K562 (cell line): ENCODE measurements around the gene TBL2. TPM values are rescaled to one million over a fixed set of nuclear protein-coding genes. Genes with fewer than 3 reads are reported as not detected.

Experiments used
- ARID1B ChIP-seq: fragments of 450-650 bp; IDR thresholded peaks from 2 replicates; pipeline ENCODE4 v1.6.1; 2016; ENCODE audit warnings: antibody characterized with exemption, mild to moderate bottlenecking, inconsistent platforms
- ARNT ChIP-seq, 2 experiments: fragments of 450-650 bp; IDR thresholded peaks; 2 replicates each; pipeline ENCODE4 v1.6.1; 2016; ENCODE audit warnings: mild to moderate bottlenecking in 1 of 2
- DNMT1 ChIP-seq: fragments of 450-650 bp; IDR thresholded peaks from 2 replicates; pipeline ENCODE4 v1.6.1; 2016; ENCODE audit warnings: antibody characterized with exemption, mild to moderate bottlenecking
- ETV6 ChIP-seq, 3 experiments: fragments of 150-350 bp in 1 of 3; sonication (generic) in 1 of 3; formaldehyde crosslinking in 1 of 3; IDR thresholded peaks; 2 replicates each; pipeline versions ENCODE4 v1.6.1 to v1.8.0; 2014 to 2022; ENCODE audit warnings: borderline replicate concordance in 2 of 3, low read depth in 2 of 3, antibody characterized with exemption in 1 of 3, low read length in 1 of 3, mild to moderate bottlenecking in 1 of 3, missing genetic modification reagents in 1 of 3
- SIX5 ChIP-seq, 2 experiments: IDR thresholded peaks; 2 replicates each; pipeline ENCODE4 v1.6.1; 2011; ENCODE audit warnings: low read length in 2 of 2, borderline replicate concordance in 1 of 2, low read depth in 1 of 2, mild to moderate bottlenecking in 1 of 2, moderate library complexity in 1 of 2; ENCODE audit not compliant: insufficient read depth in 1 of 2
- SREBF2 ChIP-seq: sonication (generic); formaldehyde crosslinking; IDR thresholded peaks from 2 replicates; pipeline ENCODE4 v1.4.0; 2020; ENCODE audit warnings: mild to moderate bottlenecking, missing genetic modification reagents
- STAT5B ChIP-seq: fragments of 250-450 bp; sonication (Bioruptor Pico); IDR thresholded peaks from 2 replicates; pipeline ENCODE4 v1.8.0; 2021; ENCODE audit warnings: mild to moderate bottlenecking, inconsistent platforms
- ZBTB1 ChIP-seq: sonication (generic); formaldehyde crosslinking; IDR thresholded peaks from 2 replicates; pipeline ENCODE4 v1.8.1; 2023; ENCODE audit warnings: missing genetic modification reagents, low read depth, mild to moderate bottlenecking, borderline replicate concordance
- polyA plus RNA-seq, 8 experiments: library from polyadenylated mRNA; depleted of rRNA in 4 of 8; stranded (reverse) in 5 of 8; unstranded in 3 of 8; fragments of >200 nt; fragmentation: Nextera tagmentation in 2 of 8; fragmentation: Illumina TruSeq in 1 of 8; extraction: Ambion mirVana in 2 of 8; extraction: Trizol in 1 of 8; gene quantifications; 2 replicates each; pipeline versions ENCODE4 v1.2.1 to v1.2.3, GENCODE V29; 2011 to 2014; ENCODE audit warnings: inconsistent platforms in 1 of 8, missing spikeins in 1 of 8
- total RNA-seq, 7 experiments: library from RNA; depleted of rRNA in 6 of 7; stranded (reverse); fragments of >200 nt in 6 of 7; fragmentation: Illumina TruSeq in 2 of 7; extraction: Trizol in 2 of 7; gene quantifications; 2 replicates each; pipeline versions ENCODE4 v1.2.1 to v1.2.3, GENCODE V29; 2011 to 2021; ENCODE audit warnings: low replicate concordance in 1 of 7
- TF ChIP-seq, protein P1 (sequence below): sonication (generic); formaldehyde crosslinking; IDR thresholded peaks from 2 replicates; pipeline ENCODE4 v1.8.0; 2022; ENCODE audit warnings: mild to moderate bottlenecking, missing genetic modification reagents
- TF ChIP-seq, protein P2 (sequence below): sonication (generic); formaldehyde crosslinking; IDR thresholded peaks from 2 replicates; pipeline ENCODE4 v1.8.0; 2023; ENCODE audit warnings: missing genetic modification reagents, mild to moderate bottlenecking, borderline replicate concordance
- TF ChIP-seq, protein P3 (sequence below): fragments of 450-650 bp; IDR thresholded peaks from 2 replicates; pipeline ENCODE4 v1.6.1; 2018; ENCODE audit not compliant: partially characterized antibody

The TBL2 gene
- total and polyA plus RNA-seq, 9 of the 15 experiments (the other 6 are each of a cell fraction or from before 2014, with no cell fraction given): 2.5 to 123 (median 49.2) TPM

DNA sequence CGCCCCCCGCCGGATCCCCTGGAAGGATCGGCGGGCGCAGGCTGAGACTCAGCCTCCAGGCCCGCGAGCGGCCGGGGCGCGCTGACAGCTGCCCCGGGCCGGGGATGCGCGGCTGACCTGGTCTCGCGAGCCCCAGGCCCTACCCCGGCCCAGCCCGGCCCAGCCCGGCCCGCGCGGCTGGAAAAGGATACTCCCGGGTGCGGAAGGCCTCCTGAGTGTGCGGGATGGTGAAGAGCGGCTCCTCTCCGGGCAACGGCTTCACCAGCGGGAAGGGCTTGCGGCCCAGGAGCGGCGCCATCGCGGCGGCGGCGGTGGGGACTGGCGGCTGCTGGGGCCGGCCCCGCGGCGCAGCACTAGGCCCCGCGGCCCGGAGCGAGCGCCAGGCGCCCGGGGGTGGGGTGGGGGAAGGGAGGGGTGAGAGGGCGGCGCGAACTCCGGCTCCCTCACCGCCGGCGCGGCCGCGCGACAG, 56.7 kb downstream of the TBL2 start (continued):
- TF ChIP-seq, protein P1, sequence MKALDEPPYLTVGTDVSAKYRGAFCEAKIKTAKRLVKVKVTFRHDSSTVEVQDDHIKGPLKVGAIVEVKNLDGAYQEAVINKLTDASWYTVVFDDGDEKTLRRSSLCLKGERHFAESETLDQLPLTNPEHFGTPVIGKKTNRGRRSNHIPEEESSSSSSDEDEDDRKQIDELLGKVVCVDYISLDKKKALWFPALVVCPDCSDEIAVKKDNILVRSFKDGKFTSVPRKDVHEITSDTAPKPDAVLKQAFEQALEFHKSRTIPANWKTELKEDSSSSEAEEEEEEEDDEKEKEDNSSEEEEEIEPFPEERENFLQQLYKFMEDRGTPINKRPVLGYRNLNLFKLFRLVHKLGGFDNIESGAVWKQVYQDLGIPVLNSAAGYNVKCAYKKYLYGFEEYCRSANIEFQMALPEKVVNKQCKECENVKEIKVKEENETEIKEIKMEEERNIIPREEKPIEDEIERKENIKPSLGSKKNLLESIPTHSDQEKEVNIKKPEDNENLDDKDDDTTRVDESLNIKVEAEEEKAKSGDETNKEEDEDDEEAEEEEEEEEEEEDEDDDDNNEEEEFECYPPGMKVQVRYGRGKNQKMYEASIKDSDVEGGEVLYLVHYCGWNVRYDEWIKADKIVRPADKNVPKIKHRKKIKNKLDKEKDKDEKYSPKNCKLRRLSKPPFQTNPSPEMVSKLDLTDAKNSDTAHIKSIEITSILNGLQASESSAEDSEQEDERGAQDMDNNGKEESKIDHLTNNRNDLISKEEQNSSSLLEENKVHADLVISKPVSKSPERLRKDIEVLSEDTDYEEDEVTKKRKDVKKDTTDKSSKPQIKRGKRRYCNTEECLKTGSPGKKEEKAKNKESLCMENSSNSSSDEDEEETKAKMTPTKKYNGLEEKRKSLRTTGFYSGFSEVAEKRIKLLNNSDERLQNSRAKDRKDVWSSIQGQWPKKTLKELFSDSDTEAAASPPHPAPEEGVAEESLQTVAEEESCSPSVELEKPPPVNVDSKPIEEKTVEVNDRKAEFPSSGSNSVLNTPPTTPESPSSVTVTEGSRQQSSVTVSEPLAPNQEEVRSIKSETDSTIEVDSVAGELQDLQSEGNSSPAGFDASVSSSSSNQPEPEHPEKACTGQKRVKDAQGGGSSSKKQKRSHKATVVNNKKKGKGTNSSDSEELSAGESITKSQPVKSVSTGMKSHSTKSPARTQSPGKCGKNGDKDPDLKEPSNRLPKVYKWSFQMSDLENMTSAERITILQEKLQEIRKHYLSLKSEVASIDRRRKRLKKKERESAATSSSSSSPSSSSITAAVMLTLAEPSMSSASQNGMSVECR: peak; percentile 31; the same call in 1 of the 2 replicates
- TF ChIP-seq ZBTB1 (CRISPR knock-in tag) (no peak; the same call in none of the 2 replicates), STAT5B (CRISPR knock-in tag) (no peak), SREBF2 (CRISPR knock-in tag) (no peak), ARID1B (no peak), SIX5 (IDR thresholded peaks at IDR 0.05; ENCODE audit: borderline replicate concordance in 1 of 2, insufficient read depth in 1 of 2, low read depth in 1 of 2, low read length in 2 of 2) (no peak), ARNT (IDR thresholded peaks at IDR 0.05) (no peak), ETV6 (IDR thresholded peaks at IDR 0.05; ENCODE audit: borderline replicate concordance in 1 of 2, low read depth in 2 of 2, low read length in 1 of 2) (no peak), ETV6 (CRISPR knock-in tag; IDR thresholded peaks at IDR 0.05; ENCODE audit: borderline replicate concordance) (peak; percentile 22; the same call in 1 of the 2 replicates), DNMT1 (no peak)
- TF ChIP-seq, protein P2, sequence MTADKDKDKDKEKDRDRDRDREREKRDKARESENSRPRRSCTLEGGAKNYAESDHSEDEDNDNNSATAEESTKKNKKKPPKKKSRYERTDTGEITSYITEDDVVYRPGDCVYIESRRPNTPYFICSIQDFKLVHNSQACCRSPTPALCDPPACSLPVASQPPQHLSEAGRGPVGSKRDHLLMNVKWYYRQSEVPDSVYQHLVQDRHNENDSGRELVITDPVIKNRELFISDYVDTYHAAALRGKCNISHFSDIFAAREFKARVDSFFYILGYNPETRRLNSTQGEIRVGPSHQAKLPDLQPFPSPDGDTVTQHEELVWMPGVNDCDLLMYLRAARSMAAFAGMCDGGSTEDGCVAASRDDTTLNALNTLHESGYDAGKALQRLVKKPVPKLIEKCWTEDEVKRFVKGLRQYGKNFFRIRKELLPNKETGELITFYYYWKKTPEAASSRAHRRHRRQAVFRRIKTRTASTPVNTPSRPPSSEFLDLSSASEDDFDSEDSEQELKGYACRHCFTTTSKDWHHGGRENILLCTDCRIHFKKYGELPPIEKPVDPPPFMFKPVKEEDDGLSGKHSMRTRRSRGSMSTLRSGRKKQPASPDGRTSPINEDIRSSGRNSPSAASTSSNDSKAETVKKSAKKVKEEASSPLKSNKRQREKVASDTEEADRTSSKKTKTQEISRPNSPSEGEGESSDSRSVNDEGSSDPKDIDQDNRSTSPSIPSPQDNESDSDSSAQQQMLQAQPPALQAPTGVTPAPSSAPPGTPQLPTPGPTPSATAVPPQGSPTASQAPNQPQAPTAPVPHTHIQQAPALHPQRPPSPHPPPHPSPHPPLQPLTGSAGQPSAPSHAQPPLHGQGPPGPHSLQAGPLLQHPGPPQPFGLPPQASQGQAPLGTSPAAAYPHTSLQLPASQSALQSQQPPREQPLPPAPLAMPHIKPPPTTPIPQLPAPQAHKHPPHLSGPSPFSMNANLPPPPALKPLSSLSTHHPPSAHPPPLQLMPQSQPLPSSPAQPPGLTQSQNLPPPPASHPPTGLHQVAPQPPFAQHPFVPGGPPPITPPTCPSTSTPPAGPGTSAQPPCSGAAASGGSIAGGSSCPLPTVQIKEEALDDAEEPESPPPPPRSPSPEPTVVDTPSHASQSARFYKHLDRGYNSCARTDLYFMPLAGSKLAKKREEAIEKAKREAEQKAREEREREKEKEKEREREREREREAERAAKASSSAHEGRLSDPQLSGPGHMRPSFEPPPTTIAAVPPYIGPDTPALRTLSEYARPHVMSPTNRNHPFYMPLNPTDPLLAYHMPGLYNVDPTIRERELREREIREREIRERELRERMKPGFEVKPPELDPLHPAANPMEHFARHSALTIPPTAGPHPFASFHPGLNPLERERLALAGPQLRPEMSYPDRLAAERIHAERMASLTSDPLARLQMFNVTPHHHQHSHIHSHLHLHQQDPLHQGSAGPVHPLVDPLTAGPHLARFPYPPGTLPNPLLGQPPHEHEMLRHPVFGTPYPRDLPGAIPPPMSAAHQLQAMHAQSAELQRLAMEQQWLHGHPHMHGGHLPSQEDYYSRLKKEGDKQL (CRISPR knock-in tag): no peak
- TF ChIP-seq, protein P3, sequence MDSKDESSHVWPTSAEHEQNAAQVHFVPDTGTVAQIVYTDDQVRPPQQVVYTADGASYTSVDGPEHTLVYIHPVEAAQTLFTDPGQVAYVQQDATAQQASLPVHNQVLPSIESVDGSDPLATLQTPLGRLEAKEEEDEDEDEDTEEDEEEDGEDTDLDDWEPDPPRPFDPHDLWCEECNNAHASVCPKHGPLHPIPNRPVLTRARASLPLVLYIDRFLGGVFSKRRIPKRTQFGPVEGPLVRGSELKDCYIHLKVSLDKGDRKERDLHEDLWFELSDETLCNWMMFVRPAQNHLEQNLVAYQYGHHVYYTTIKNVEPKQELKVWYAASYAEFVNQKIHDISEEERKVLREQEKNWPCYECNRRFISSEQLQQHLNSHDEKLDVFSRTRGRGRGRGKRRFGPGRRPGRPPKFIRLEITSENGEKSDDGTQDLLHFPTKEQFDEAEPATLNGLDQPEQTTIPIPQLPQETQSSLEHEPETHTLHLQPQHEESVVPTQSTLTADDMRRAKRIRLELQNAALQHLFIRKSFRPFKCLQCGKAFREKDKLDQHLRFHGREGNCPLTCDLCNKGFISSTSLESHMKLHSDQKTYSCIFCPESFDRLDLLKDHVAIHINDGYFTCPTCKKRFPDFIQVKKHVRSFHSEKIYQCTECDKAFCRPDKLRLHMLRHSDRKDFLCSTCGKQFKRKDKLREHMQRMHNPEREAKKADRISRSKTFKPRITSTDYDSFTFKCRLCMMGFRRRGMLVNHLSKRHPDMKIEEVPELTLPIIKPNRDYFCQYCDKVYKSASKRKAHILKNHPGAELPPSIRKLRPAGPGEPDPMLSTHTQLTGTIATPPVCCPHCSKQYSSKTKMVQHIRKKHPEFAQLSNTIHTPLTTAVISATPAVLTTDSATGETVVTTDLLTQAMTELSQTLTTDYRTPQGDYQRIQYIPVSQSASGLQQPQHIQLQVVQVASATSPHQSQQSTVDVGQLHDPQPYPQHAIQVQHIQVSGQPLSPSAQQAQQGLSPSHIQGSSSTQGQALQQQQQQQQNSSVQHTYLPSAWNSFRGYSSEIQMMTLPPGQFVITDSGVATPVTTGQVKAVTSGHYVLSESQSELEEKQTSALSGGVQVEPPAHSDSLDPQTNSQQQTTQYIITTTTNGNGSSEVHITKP: no peak
